Measurements from ENCODE around the gene SNAI1.
"Not testable (repeated sequence)": the region's sequence is repeated elsewhere in the genome, so short reads cannot be mapped to it uniquely, and the experiment has no call there.

SNAI1 gene

DNA sequence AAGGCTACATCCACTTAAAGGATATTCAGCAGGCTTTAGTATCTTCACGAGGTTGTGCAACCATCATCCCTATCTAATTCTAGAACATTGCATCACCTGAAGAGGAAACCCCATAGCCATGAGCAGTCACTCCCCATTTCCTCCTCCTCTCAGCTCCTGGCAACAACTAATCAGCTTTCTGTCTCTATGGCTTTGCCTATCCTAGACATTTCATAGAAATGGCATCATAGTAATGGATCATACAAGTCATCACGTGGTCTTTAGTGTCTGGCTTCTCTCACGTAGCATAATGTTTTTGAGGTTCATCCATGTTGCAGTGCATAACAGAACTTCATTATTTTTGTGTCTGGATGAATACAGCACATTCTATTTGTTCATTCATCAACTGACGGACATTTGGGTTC is 20.5 kb downstream of the SNAI1 start:
- H3K9me3 Mint-ChIP-seq = no peaks in the 10 kb centered on the region
- H3K27me3 Mint-ChIP-seq = peaks cover 36% of the 10 kb centered on the region
- no peak overlapping the region for H3K4me3 Mint-ChIP-seq
- peak overlapping the region; percentile 16 for H3K27ac Mint-ChIP-seq
- no peaks in the 10 kb centered on the region for H3K36me3 Mint-ChIP-seq
- DNase-seq = no peak
- CTCF ChIA-PET = interaction anchor here (1.9 kb wide), 1 partner anchor 25 kb away, joined by 5 read pairs; no protein-coding TSS in a partner anchor
- peaks cover 16% of the 10 kb centered on the region for H3K4me1 Mint-ChIP-seq

DNA sequence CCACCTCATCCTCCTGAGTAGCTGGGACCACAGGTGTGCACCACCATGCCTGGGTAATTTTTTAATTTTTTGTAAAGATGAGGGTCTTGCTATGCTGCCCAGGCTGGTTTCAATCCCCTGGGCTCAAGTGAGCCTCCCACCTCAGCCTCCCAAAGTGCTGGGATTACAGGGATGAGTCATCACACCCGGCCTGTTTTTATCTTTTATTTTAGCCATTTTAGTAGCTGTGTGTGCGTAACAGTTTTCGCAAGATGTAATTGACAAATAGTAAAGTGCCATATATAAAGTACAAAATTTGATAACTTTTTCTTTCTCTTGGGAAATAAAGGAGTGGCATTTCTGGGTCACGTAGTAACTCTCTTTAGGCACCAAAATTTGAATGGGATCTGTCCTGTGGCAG is 21.4 kb downstream of the SNAI1 start:
- Mint-ChIP-seq H3K4me1 (peaks cover 16% of the 10 kb centered on the region), H3K4me3 (no peak overlapping the region), H3K27ac (no peak overlapping the region), H3K36me3 (no peaks in the 10 kb centered on the region), H3K9me3 (no peaks in the 10 kb centered on the region), H3K27me3 (peaks cover 40% of the 10 kb centered on the region)
- no peak for DNase-seq
- CTCF ChIA-PET = no interaction called here

DNA sequence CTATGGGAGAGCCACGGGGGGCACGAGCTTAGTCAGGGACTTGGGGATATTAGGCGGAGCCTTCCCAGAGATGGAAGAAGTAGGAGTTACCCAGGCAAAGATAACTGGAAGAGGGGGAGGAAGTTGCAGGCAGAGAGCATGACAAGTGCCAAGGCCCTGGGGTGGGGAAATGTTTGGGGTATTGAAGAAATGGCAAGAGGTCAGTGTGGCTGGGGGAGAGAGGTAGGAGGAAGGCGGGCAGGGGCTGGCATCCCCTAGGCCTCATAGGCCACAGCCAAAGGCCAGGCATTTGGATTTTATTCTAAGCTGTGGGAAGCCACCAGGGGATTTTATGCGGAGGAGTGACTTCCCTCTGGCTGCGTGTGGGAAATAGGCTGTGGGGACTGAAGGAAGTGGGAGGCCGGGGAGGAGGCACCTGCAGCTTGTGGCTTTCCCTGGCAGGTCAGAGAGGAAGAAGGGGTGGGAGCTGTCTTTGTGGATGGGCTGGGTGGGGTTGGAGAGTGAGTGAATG is 22.7 kb downstream of the SNAI1 start:
- DNase-seq = no peak
- peaks cover 16% of the 10 kb centered on the region for H3K4me1 Mint-ChIP-seq
- H3K4me3 Mint-ChIP-seq = no peak overlapping the region
- no peak overlapping the region for H3K27ac Mint-ChIP-seq
- no peaks in the 10 kb centered on the region for H3K9me3 Mint-ChIP-seq
- H3K36me3 Mint-ChIP-seq = no peaks in the 10 kb centered on the region
- H3K27me3 Mint-ChIP-seq = peaks cover 50% of the 10 kb centered on the region
- CTCF ChIA-PET = interaction anchor here (0.6 kb wide), 1 partner anchor 739 kb away, joined by 4 read pairs; no protein-coding TSS in a partner anchor

DNA sequence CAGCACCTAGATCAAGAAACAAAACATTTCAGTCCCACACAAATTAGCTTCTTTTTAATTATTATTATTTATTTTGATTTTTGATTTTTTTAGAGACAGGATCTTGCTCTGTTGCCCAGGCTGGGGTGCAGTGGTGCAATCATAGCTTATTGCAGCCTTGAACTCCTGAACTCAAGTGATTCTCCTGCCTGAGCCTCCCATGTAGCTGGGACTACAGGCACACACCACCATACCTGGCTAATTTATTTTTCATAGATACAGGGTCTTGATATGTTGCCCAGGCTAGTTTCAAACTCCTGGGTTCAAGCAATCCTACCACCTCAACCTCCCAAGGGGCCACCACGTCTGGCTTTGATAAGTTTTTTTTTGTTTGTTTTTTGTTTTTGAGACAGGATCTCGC is 24.6 kb downstream of the SNAI1 start:
- no peak for DNase-seq
- Mint-ChIP-seq H3K9me3 (no peaks in the 10 kb centered on the region), H3K27ac (no peak overlapping the region), H3K36me3 (no peaks in the 10 kb centered on the region), H3K27me3 (peaks cover 60% of the 10 kb centered on the region), H3K4me1 (peaks cover 21% of the 10 kb centered on the region), H3K4me3 (no peak overlapping the region)
- CTCF ChIA-PET = interaction anchor here (0.7 to 1.2 kb wide), 2 partner anchors 28 to 79 kb away, joined by 3 to 4 read pairs; no protein-coding TSS in a partner anchor

- Mint-ChIP-seq H3K36me3 (no peaks in the 10 kb centered on the region), H3K4me1 (peaks cover 24% of the 10 kb centered on the region), H3K9me3 (no peaks in the 10 kb centered on the region), H3K27ac (no peak overlapping the region), H3K4me3 (no peak overlapping the region), H3K27me3 (peaks cover 60% of the 10 kb centered on the region)
- DNase-seq = no peak
- CTCF ChIA-PET = interaction anchor here (1.2 kb wide), 1 partner anchor 78 kb away, joined by 4 read pairs; no protein-coding TSS in a partner anchor
Measured at GRCh38 chr20:50008007-50008406, 25.2 kb downstream of the SNAI1 start.

DNA sequence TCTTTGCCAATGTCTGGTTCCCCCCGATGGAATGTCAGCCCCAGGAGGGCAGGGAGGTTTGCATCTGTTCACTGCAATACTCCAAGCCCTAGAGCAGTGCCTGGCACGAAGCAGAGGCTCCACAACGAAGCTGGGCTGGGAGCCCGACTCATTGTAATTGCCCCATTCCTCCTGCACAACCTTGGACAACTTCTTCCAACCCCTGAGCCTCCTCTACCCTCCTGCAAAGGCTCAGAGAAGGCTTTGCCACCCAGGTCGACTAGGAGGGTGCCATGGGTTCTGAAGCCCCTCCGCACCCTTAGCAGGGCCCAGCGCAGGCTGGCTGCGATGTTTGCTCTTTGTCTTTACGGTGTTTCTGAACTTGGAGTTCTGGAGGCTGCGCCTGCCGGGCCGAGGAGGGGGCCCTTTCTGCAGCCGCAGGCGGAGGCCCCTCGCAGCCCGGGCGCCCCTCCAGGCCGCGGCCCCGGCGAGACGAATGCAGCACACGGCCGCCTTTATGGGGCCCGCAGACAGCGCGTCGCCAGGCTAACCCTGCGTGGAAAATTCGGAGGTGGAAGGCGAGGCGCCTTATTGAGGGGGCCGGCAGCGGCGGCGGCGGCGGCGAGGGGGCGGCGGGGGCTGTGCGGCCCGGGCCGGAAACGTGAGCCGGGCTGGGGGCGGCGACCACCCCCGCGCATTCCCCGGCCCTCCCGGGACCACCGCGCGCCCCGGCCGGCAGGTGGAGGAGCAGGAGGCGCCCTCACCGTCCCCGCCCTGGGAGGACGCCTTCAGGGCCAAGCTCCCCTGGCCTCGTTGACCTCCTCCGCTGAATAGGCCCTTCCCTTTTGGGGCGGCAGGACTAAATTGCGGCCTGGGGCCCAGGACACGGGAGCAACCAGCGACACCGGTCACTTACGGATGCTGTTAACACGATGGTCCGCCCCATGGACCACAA is 27.0 kb downstream of the SNAI1 start:
- no peaks in the 10 kb centered on the region for H3K9me3 Mint-ChIP-seq
- CTCF ChIA-PET = no interaction called here
- no peak overlapping the region for H3K27ac Mint-ChIP-seq
- no peaks in the 10 kb centered on the region for H3K36me3 Mint-ChIP-seq
- H3K4me1 Mint-ChIP-seq = peaks cover 19% of the 10 kb centered on the region
- DNase-seq = no peak
- peaks cover 52% of the 10 kb centered on the region for H3K27me3 Mint-ChIP-seq
- no peak overlapping the region for H3K4me3 Mint-ChIP-seq

DNA sequence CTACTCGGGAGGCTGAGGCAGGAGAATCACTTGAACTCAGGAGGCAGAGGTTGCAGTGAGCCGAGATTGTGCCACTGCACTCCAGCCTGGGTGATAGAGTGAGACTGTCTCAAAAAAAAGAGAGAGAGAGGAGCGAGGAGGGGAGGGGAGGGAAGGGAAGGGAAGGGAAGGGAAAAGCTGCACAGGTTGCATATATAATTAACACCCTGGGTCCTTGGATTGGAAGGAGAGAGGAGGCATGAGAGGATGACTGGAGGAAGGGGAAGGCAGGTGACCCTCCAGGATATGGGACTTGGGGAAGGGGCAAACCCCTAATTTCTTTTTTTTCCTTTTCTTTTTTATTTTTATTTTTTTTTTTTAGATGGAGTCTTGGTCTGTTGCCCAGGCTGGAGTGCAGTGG is 28.8 kb downstream of the SNAI1 start:
- peaks cover 52% of the 10 kb centered on the region for H3K27me3 Mint-ChIP-seq
- not testable (repeated sequence) for H3K4me1 Mint-ChIP-seq, H3K27ac Mint-ChIP-seq, H3K36me3 Mint-ChIP-seq, DNase-seq, H3K4me3 Mint-ChIP-seq, H3K9me3 Mint-ChIP-seq
- CTCF ChIA-PET = interaction anchor here (1.0 kb wide), 1 partner anchor 168 kb away, joined by 3 read pairs; no protein-coding TSS in a partner anchor

DNA sequence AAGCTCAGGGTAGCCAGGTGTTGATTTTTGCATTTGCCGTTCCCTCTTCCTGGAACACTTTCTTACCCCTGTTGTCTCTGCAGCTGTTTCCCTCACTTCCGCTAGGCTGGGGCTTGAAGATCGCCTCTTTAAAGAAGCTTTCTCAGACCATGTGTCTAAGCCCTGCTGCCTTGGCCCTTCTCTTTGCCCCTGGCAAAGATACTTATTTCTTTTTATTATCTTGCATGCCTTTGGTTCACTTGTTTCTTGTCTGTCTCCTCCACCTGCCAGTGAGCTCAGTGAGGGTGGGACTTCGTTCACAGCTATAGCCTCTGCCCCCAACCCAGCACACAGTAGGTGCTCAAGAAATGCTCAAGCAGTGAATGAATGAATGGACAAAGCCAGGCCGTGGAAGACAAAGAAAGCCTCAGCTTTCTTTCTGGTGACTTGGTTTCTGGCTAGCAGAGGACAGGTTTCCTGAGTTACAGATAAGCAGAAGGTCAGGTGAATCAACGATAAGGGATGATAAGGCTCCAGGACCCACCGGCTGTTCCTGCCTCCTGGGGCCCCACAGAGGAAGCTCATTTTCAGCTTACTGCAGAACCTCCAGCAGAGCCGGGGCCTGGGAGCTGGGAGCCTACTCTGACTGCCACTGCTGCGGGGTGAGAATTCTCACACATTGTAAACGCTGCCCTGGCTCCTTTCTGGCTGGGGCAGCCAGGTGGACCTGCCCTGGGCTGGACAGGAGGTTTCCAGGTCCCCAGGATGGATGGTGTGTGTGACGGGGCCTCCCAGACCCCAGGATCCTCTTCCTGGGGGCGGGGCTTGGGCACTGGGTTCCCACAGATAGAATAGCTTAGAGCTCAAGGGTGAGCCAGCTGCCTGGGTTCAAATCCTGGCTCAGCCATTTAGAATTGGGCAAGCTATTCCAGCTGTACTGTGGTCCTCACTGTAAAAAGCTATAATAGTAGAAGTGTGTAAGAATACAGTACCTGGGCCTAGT is 29.8 kb downstream of the SNAI1 start:
- Mint-ChIP-seq H3K4me1 (peaks cover 8% of the 10 kb centered on the region), H3K9me3 (no peaks in the 10 kb centered on the region), H3K27ac (no peak overlapping the region), H3K36me3 (no peaks in the 10 kb centered on the region), H3K27me3 (peaks cover 52% of the 10 kb centered on the region), H3K4me3 (no peak overlapping the region)
- CTCF ChIA-PET = interaction anchor here (1.0 kb wide), 1 partner anchor 167 kb away, joined by 3 read pairs; no protein-coding TSS in a partner anchor
- DNase-seq = no peak

DNA sequence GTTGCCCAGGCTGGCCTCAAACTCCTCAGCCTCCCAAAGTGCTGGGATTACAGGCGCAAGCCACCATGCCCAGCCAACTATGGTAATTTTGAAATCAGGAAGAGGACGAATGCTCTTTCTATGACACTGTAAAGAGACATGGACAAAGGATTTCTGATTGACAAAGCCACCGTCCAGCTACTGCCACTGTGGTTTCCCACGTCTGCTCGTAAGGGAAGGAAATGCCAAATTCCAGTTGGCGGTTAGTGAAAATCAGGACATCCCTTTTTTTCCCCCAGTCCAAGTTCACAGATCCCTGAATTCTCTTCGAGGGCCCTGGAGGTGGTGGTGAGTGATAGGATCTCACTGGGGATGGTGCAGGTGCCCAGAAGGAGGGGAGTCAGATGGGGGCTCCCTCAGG is 31.2 kb downstream of the SNAI1 start:
- CTCF ChIA-PET = no interaction called here
- Mint-ChIP-seq H3K27ac (no peak overlapping the region), H3K27me3 (peaks cover 50% of the 10 kb centered on the region)

DNA sequence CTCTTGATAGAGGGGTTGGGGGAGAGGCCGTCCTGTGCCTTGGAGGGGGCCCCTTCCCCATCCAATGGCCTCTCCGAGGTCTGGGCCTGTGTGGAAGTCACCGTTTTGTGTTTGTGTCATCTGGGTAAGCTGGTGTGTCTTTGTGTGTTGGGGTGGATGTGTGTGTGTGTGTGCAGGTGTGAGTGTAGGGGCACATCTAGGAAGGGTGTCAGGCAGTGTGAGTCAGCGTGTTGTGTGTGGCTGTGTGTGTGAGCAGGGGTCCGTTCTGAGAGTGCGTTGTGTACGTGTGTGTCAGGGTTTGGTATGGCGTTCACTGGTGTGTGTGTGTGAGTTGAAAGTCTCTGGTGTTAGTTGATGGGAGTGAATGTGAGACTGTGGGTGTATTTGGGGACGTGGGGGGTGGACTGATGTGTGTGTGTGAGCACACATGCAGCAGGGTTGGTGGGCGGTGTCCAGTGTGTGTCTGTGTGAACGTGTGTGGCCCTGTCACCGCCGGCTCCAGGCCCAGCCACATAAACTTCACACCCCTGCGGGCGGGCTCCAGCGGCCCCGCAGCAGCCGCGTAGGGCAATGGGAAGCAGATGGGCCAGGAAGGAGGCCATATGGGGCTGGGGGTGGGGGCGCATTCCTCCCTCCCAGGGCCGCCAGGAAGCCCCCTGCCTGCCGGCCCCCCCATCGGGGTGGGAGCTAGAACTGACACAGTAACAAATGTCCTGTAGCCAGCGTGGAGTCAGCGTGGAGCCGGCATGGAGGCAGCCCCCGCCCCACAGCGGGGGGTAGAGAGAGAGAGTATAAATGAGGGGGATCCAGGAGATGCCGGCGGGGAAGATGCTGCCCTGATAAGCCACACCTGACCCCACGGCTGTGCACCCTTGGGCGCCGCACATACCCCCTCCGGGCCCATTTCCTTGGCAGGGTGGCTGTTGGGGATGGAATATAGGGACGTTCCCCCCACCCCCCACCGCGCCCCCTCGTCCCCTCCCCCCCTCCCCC is 32.1 kb downstream of the SNAI1 start:
- peaks cover 8% of the 10 kb centered on the region for H3K4me1 Mint-ChIP-seq
- H3K27me3 Mint-ChIP-seq = peaks cover 45% of the 10 kb centered on the region
- no peaks in the 10 kb centered on the region for H3K9me3 Mint-ChIP-seq
- H3K36me3 Mint-ChIP-seq = no peaks in the 10 kb centered on the region
- H3K4me3 Mint-ChIP-seq = no peak overlapping the region
- DNase-seq = no peak
- no peak overlapping the region for H3K27ac Mint-ChIP-seq
- CTCF ChIA-PET = no interaction called here

More for the DNA sequence above, 31.2 kb downstream of the SNAI1 start:
- peaks cover 8% of the 10 kb centered on the region for H3K4me1 Mint-ChIP-seq
- H3K9me3 Mint-ChIP-seq = no peaks in the 10 kb centered on the region
- no peak for DNase-seq
- no peak overlapping the region for H3K4me3 Mint-ChIP-seq
- no peaks in the 10 kb centered on the region for H3K36me3 Mint-ChIP-seq

DNA sequence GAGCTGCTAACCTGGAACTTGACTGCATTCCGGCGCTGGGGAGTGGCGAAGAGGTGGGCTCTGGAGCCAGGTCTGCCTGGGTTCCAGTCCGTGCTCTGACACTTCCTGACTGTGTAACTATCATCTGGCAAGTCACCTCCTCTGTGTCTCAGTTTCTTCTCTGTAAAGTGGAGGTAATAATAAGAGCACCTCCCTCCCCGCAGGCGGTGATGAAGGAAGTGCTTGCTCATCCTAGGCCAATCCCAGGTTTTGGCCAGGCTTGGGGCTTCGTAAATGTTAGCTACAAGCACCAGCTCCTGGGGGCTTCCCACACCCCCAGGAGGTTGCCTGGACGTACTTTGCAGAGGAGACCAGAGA is 32.8 kb downstream of the SNAI1 start:
- Mint-ChIP-seq H3K4me1 (peaks cover 14% of the 10 kb centered on the region), H3K27ac (no peak overlapping the region), H3K4me3 (no peak overlapping the region), H3K27me3 (peaks cover 39% of the 10 kb centered on the region), H3K36me3 (no peaks in the 10 kb centered on the region), H3K9me3 (no peaks in the 10 kb centered on the region)
- no peak for DNase-seq
- CTCF ChIA-PET = interaction anchor here (0.7 kb wide), 1 partner anchor 55 kb away, joined by 3 read pairs; no protein-coding TSS in a partner anchor

- H3K36me3 Mint-ChIP-seq = no peaks in the 10 kb centered on the region
- no peaks in the 10 kb centered on the region for H3K9me3 Mint-ChIP-seq
- peaks cover 33% of the 10 kb centered on the region for H3K27me3 Mint-ChIP-seq
- H3K27ac Mint-ChIP-seq = no peak overlapping the region
- no peak overlapping the region for H3K4me3 Mint-ChIP-seq
- DNase-seq = no peak
- CTCF ChIA-PET = interaction anchor here (0.7 kb wide), 1 partner anchor 55 kb away, joined by 3 read pairs; no protein-coding TSS in a partner anchor
- H3K4me1 Mint-ChIP-seq = peaks cover 14% of the 10 kb centered on the region
Measured at GRCh38 chr20:50015993-50016770, 33.4 kb downstream of the SNAI1 start.

Data from activated naive CD4-positive, alpha-beta T cell treated with anti-CD3 and anti-CD28 coated beads, Interleukin-2, amount 10 ng/mL, durations not matched to agents 7 days and 5 days (primary cell).